Loucy (cell line): ENCODE data around the gene KIAA0930.

Experiments
- H2AFZ ChIP-seq: fragments of 200-600 bp; sonication (generic); 2 replicates; pipeline ENCODE4 v1.6.0; 2016; ENCODE audit warnings: antibody characterized with exemption, mild to moderate bottlenecking, low read length, moderate library complexity
- H3F3A ChIP-seq: fragments of 200-600 bp; 2 replicates; pipeline ENCODE4 v1.6.0; 2016; ENCODE audit warnings: antibody characterized with exemption, low read depth, mild to moderate bottlenecking
- H3K27me3 ChIP-seq: fragments of 200-600 bp; sonication (generic); 2 replicates; pipeline ENCODE4 v1.6.1; 2014; ENCODE audit warnings: low read length, mild to moderate bottlenecking; ENCODE audit not compliant: insufficient read depth, poor library complexity, severe bottlenecking
- H3K36me3 ChIP-seq: fragments of 200-600 bp; sonication (generic); 2 replicates; pipeline ENCODE4 v1.6.1; 2016; ENCODE audit warnings: low read length; ENCODE audit not compliant: insufficient read depth
- H3K4me1 ChIP-seq: fragments of 200-600 bp; sonication (generic); 2 replicates; pipeline ENCODE4 v1.5.1; 2014; ENCODE audit warnings: low read length, mild to moderate bottlenecking; ENCODE audit not compliant: insufficient read depth, poor library complexity, severe bottlenecking
- H3K4me2 ChIP-seq: fragments of 200-600 bp; sonication (generic); 2 replicates; pipeline ENCODE4 v1.6.0; 2014; ENCODE audit warnings: antibody characterized with exemption, low read length, low read depth, mild to moderate bottlenecking; ENCODE audit not compliant: poor library complexity, severe bottlenecking
- H3K4me3 ChIP-seq: fragments of 200-600 bp; sonication (generic); 2 replicates; pipeline ENCODE4 v1.5.1; 2014; ENCODE audit warnings: low read length, mild to moderate bottlenecking, mixed read lengths; ENCODE audit not compliant: poor library complexity, severe bottlenecking
- H3K79me2 ChIP-seq: fragments of 200-600 bp; sonication (generic); 2 replicates; pipeline ENCODE4 v1.6.1; 2014; ENCODE audit warnings: low read length; ENCODE audit not compliant: insufficient read depth
- H3K9ac ChIP-seq: fragments of 200-600 bp; sonication (generic); 2 replicates; pipeline ENCODE4 v1.6.0; 2014; ENCODE audit warnings: mild to moderate bottlenecking, low read depth, low read length, moderate library complexity; ENCODE audit not compliant: poor library complexity, severe bottlenecking
- H3K9me2 ChIP-seq: fragments of 200-600 bp; sonication (generic); replicated peaks from 2 replicates; pipeline ENCODE4 v1.6.1; 2016; ENCODE audit warnings: low read depth, low read length, mixed read lengths
- H3K9me3 ChIP-seq: fragments of 200-600 bp; sonication (generic); 2 replicates; pipeline ENCODE4 v1.6.1; 2014; ENCODE audit warnings: mild to moderate bottlenecking, antibody characterized with exemption, low read length, low read depth; ENCODE audit not compliant: insufficient read depth
- H4K20me1 ChIP-seq: fragments of 200-600 bp; sonication (generic); 2 replicates; pipeline ENCODE4 v1.6.0; 2014; ENCODE audit warnings: antibody characterized with exemption, low read length, mild to moderate bottlenecking; ENCODE audit not compliant: insufficient read depth, poor library complexity, severe bottlenecking
- EZH2phosphoT487 ChIP-seq: fragments of 200-600 bp; IDR thresholded peaks from 2 replicates; pipeline ENCODE4 v1.6.1; 2018; ENCODE audit warnings: antibody characterized with exemption, mild to moderate bottlenecking, moderate library complexity, borderline replicate concordance
- TF ChIP-seq, protein P1 (sequence below): fragments of 200-600 bp; sonication (generic); conservative IDR thresholded peaks from 2 replicates; pipeline ENCODE4 v1.5.1; 2014; ENCODE audit warnings: mild to moderate bottlenecking, antibody characterized with exemption, low read length

KIAA0930 gene

GRCh38 chr22:45227645-45228400 lies 12.9 kb downstream of the KIAA0930 start:
- H3K27me3 ChIP-seq: no peaks in the 10 kb centered on the region
- no peaks in the 10 kb centered on the region for H3K36me3 ChIP-seq
- H3F3A ChIP-seq: no peaks in the 10 kb centered on the region
- H3K9me3 ChIP-seq: no peaks in the 10 kb centered on the region
- H4K20me1 ChIP-seq: no peaks in the 10 kb centered on the region
- H3K9ac ChIP-seq: no peak overlapping the region
- no peak for TF ChIP-seq EZH2phosphoT487
- TF ChIP-seq, protein P1, sequence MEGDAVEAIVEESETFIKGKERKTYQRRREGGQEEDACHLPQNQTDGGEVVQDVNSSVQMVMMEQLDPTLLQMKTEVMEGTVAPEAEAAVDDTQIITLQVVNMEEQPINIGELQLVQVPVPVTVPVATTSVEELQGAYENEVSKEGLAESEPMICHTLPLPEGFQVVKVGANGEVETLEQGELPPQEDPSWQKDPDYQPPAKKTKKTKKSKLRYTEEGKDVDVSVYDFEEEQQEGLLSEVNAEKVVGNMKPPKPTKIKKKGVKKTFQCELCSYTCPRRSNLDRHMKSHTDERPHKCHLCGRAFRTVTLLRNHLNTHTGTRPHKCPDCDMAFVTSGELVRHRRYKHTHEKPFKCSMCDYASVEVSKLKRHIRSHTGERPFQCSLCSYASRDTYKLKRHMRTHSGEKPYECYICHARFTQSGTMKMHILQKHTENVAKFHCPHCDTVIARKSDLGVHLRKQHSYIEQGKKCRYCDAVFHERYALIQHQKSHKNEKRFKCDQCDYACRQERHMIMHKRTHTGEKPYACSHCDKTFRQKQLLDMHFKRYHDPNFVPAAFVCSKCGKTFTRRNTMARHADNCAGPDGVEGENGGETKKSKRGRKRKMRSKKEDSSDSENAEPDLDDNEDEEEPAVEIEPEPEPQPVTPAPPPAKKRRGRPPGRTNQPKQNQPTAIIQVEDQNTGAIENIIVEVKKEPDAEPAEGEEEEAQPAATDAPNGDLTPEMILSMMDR: no peak
- no peaks in the 10 kb centered on the region for H3K9me2 ChIP-seq
- H3K4me3 ChIP-seq: no peak overlapping the region
- no peak overlapping the region for H2AFZ ChIP-seq
- H3K79me2 ChIP-seq: no peaks in the 10 kb centered on the region
- H3K4me2 ChIP-seq: no peak overlapping the region
- H3K4me1 ChIP-seq: no peaks in the 10 kb centered on the region

DNA sequence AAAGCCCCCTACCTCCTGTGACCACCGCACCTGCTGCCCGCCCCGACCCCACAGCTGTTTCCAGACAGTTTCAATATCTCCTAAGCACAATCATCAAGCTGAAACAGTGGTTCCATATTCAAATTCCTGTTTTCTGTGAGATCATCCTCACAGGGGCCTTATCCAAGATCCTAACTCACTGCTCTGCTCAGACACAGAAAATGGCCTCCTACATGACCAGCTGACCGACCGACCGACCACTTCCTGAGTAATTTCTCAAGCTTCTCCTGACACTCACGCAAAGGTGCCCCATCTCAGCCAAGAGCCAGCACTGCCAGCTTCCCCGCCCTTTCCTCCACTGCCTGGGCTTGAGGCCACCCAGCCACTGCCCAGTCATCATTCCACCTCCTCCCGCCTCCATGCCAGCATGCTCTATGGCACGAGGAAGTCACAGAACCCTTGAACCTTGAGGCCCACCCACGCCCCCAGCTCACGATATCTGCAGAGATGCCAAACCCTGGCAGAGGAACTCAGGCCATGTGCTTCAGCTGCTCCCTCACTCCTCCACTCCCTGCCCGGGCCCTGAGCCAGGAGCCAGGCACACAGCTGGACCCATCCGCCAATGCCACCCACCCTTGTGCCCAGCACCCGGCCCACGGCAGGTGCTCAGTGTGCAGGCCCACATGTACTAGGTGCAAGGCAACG lies 14.0 kb downstream of the KIAA0930 start:
- Histone ChIP-seq H3K9me2 (no peaks in the 10 kb centered on the region), H3K4me3 (no peak overlapping the region), H2AFZ (no peak overlapping the region), H3K36me3 (no peaks in the 10 kb centered on the region), H3K4me1 (no peaks in the 10 kb centered on the region), H3F3A (no peaks in the 10 kb centered on the region), H4K20me1 (no peaks in the 10 kb centered on the region), H3K79me2 (no peaks in the 10 kb centered on the region), H3K9me3 (no peaks in the 10 kb centered on the region), H3K9ac (no peak overlapping the region), H3K27me3 (no peaks in the 10 kb centered on the region), H3K4me2 (no peak overlapping the region)
- TF ChIP-seq, protein P1: no peak
- TF ChIP-seq EZH2phosphoT487: no peak

DNA sequence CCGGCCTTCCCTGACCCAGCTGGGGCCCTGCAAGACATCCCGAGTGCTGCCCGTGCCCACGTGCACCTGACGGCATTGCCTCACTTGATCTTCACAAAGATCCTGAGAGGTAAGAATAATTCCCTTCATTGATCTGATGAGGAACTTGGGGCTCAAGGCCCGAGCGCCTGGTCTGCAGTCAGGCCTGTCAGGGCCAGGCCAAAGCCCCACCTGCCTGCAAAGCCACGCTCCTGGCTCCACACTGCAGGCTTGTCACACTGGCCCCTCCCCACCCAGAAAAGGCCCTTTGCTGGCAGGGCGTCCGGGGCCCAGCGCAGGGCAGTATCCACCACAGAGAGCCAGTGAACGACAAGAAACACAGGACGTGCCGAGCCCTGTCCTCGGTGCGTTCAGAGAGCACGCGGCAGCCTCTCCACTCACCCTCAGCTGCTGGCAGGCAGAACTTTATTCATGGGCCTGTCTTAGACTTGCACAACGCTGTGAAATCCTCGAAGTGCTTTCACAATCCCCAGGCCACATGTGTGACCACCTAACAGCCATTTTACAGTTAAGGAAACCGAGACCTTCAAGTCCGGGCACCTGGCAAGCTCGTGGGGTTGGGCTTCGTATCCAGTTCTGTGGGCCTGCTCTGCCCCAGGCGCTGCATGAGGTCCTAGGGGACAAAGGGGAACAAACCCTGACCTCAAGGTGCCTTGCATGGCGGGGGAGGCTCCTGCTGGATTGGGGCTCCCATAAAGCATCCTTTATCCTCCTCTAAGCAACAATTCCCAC lies 14.8 kb downstream of the KIAA0930 start:
- no peak overlapping the region for H3K4me2 ChIP-seq
- no peak overlapping the region for H3K9ac ChIP-seq
- H3K4me3 ChIP-seq: no peak overlapping the region
- TF ChIP-seq EZH2phosphoT487: no peak
- TF ChIP-seq, protein P1: no peak
- no peaks in the 10 kb centered on the region for H3F3A ChIP-seq
- H3K9me2 ChIP-seq: no peaks in the 10 kb centered on the region
- H3K27me3 ChIP-seq: no peaks in the 10 kb centered on the region
- H3K4me1 ChIP-seq: no peaks in the 10 kb centered on the region
- H2AFZ ChIP-seq: no peak overlapping the region
- H3K79me2 ChIP-seq: no peaks in the 10 kb centered on the region
- no peaks in the 10 kb centered on the region for H3K36me3 ChIP-seq
- H3K9me3 ChIP-seq: no peaks in the 10 kb centered on the region
- no peaks in the 10 kb centered on the region for H4K20me1 ChIP-seq
